OCI-LY7 (cell line): ENCODE results near the gene DEPP1. TPM values are rescaled to one million over a fixed set of nuclear protein-coding genes. Genes with fewer than 3 reads are reported as not detected.

Experiments
- BruUV-seq: library from RNA; stranded (reverse); fragments of 400-500 nt; replicated peaks from 2 replicates; lab custom pipeline; 2021; lab: Mats Ljungman, UMichigan
- CTCF ChIA-PET: fragments of 300-600 bp; sonication (Branson Sonifier 250); formaldehyde crosslinking; loops from one replicate; lab custom pipeline; 2022; ENCODE audit warnings: antibody characterized with exemption; ENCODE audit not compliant: unreplicated experiment; lab: Charles Lee
- POLR2A ChIA-PET: fragments of 300-600 bp; sonication (Branson Sonifier 250); formaldehyde crosslinking; loops from one replicate; lab custom pipeline; 2022; ENCODE audit warnings: antibody characterized with exemption; lab: Charles Lee
- DNase-seq: peaks from one replicate; pipeline ENCODE4 v3.0.0-alpha.2; 2015; ENCODE audit warnings: low spot score
- H2AFZ ChIP-seq: fragments of 200-600 bp; sonication (generic), shearing (Covaris generic); 2 replicates; pipeline ENCODE4 v1.6.1; 2014; ENCODE audit warnings: mild to moderate bottlenecking, antibody characterized with exemption, low read length, moderate library complexity
- H3K27ac ChIP-seq: fragments of 200-600 bp; sonication (generic); 2 replicates; pipeline ENCODE4 v1.5.1; 2014; ENCODE audit warnings: mixed run types, low read depth, mild to moderate bottlenecking, moderate library complexity, low read length, inconsistent platforms; ENCODE audit not compliant: poor library complexity, severe bottlenecking
- H3K36me3 ChIP-seq: fragments of 200-600 bp; sonication (generic); 2 replicates; pipeline ENCODE4 v1.6.1; 2014; ENCODE audit warnings: mild to moderate bottlenecking, antibody characterized with exemption, low read length, moderate library complexity, mixed read lengths; ENCODE audit not compliant: insufficient read depth
- H3K4me1 ChIP-seq: fragments of 200-600 bp; sonication (generic); 2 replicates; pipeline ENCODE4 v1.5.1; 2014; ENCODE audit warnings: mild to moderate bottlenecking, low read length; ENCODE audit not compliant: insufficient read depth, poor library complexity, severe bottlenecking
- H3K4me2 ChIP-seq: fragments of 200-600 bp; sonication (generic); 2 replicates; pipeline ENCODE4 v1.6.1; 2014; ENCODE audit warnings: mild to moderate bottlenecking, low read length
- H3K4me3 ChIP-seq: fragments of 200-600 bp; sonication (generic); 2 replicates; pipeline ENCODE4 v1.5.1; 2014; ENCODE audit warnings: mild to moderate bottlenecking, low read depth, low read length; ENCODE audit not compliant: poor library complexity, severe bottlenecking
- H3K79me2 ChIP-seq: fragments of 200-600 bp; sonication (generic); 2 replicates; pipeline ENCODE4 v1.6.1; 2016; ENCODE audit warnings: low read depth, mild to moderate bottlenecking, low read length, moderate library complexity, mixed read lengths; ENCODE audit not compliant: insufficient read depth
- H3K9me2 ChIP-seq: fragments of 200-600 bp; sonication (generic); 2 replicates; pipeline ENCODE4 v1.6.1; 2016; ENCODE audit warnings: mild to moderate bottlenecking, low read length, mixed read lengths; ENCODE audit not compliant: insufficient read depth
- H3K9me3 ChIP-seq: fragments of 200-600 bp; sonication (generic); 2 replicates; pipeline ENCODE4 v1.6.1; 2014; ENCODE audit warnings: mild to moderate bottlenecking, mixed run types, low read length, mixed read lengths
- H4K20me1 ChIP-seq: fragments of 200-600 bp; sonication (generic); 2 replicates; pipeline ENCODE4 v1.6.1; 2014; ENCODE audit warnings: mild to moderate bottlenecking, antibody characterized with exemption, low read length, moderate library complexity, mixed read lengths; ENCODE audit not compliant: insufficient read depth
- EZH2phosphoT487 ChIP-seq: fragments of 200-600 bp; sonication (generic); IDR thresholded peaks from 2 replicates; pipeline ENCODE4 v1.6.1; 2018; ENCODE audit warnings: low read depth, borderline replicate concordance, mild to moderate bottlenecking, mixed run types, antibody characterized with exemption, low read length, moderate library complexity, mixed read lengths
- intact Hi-C: fragments of 100-400 bp; cut with micrococcal nuclease; formaldehyde crosslinking; loops from one replicate; pipeline ENCODE4 v1.10.0; 2022; ENCODE audit not compliant: unreplicated experiment
- total RNA-seq, 2 experiments: library from RNA; depleted of rRNA in 1 of 2; stranded (reverse); fragments of >200 nt in 1 of 2; shearing (Covaris generic) in 1 of 2; gene quantifications; 2 replicates each; pipeline ENCODE4 v1.2.3, GENCODE V29; 2014 to 2022
- TF ChIP-seq, protein P1 (sequence below): fragments of 200-600 bp; sonication (generic); conservative IDR thresholded peaks from 2 replicates; pipeline ENCODE4 v1.5.1; 2014; ENCODE audit warnings: mild to moderate bottlenecking, antibody characterized with exemption, low read length, moderate library complexity, mixed read lengths

The DEPP1 gene
- total RNA-seq, 2 experiments from 2014 or later: 0.09 TPM; not detected in 1

DNA sequence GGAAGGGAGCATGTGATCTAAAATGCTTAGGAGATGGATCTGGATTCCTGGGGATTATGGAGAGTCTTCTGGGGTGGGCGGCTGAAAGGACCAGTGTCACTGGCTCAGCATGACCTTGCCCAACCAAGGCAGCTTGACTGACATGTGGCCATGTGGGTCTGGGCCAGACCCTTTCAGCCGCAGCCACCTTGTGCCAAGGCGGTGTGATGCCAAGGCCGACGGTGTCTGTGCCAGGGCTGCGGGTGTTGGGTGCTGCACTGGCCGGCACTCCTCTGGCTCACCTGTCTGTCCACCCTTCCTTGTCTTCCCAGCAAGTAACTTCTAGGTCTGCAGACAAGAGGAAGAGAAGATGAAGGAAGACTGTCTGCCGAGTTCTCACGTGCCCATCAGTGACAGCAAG lies 8.8 kb downstream of the DEPP1 start:
- no peaks in the 10 kb centered on the region for H3K36me3 ChIP-seq
- no peak overlapping the region for H3K27ac ChIP-seq
- DNase-seq: no peak
- H3K9me3 ChIP-seq: no peaks in the 10 kb centered on the region
- no peaks in the 10 kb centered on the region for H3K79me2 ChIP-seq
- intact Hi-C loops: no loop called here
- H3K4me3 ChIP-seq: no peak overlapping the region
- ChIA-PET CTCF (no interaction called here), POLR2A (no interaction called here)
- H2AFZ ChIP-seq: no peak overlapping the region
- H4K20me1 ChIP-seq: no peaks in the 10 kb centered on the region
- TF ChIP-seq EZH2phosphoT487: no peak
- TF ChIP-seq, protein P1, sequence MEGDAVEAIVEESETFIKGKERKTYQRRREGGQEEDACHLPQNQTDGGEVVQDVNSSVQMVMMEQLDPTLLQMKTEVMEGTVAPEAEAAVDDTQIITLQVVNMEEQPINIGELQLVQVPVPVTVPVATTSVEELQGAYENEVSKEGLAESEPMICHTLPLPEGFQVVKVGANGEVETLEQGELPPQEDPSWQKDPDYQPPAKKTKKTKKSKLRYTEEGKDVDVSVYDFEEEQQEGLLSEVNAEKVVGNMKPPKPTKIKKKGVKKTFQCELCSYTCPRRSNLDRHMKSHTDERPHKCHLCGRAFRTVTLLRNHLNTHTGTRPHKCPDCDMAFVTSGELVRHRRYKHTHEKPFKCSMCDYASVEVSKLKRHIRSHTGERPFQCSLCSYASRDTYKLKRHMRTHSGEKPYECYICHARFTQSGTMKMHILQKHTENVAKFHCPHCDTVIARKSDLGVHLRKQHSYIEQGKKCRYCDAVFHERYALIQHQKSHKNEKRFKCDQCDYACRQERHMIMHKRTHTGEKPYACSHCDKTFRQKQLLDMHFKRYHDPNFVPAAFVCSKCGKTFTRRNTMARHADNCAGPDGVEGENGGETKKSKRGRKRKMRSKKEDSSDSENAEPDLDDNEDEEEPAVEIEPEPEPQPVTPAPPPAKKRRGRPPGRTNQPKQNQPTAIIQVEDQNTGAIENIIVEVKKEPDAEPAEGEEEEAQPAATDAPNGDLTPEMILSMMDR: no peak
- no peaks in the 10 kb centered on the region for H3K9me2 ChIP-seq
- no peak overlapping the region for H3K4me2 ChIP-seq
- peaks cover 58% of the 10 kb centered on the region for H3K4me1 ChIP-seq
- no TSS peak for BruUV-seq

DNA sequence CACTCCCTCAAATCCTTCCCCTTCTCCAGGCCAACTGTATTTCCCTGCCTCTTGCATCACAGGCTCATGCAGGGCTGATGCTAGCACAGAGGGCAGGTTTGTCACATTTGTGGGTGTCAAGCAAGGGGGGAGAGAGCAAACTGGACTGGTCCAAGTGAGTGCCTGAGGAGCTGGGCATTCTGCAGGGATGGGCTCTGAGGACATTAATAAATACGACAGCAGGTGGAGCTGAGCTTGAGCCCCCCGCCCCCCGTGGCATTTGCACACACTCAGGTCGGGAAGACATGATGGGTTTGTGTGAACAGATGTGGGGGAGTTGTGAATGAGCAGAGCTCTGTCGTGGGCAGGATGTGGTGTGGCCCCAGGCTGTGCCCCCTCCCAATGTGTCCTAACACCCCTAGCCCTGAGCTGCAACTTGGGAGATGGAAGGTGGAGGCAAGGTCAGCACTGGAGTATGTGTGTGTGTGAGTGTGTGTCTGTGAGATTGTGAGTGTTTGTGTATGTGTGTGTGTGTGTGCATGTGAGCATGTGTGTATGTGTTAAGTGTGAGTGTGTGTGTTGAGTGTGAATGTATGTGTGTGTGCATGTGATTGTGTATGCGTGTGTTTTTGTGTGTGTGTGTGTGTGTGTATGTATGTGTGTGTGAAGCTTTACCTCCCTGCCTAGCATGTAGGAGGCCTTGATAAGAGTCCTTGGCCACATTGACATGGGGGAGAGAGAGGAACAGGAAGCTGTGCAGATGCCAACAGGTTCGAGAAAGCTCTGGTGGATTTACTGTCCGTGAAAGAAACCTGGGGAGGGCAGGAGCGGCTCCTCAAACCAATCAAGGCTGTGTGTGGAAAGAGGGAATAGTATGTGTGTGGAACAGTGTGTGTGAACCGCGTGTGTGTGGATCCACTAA lies 9.9 kb downstream of the DEPP1 start:
- H3K27ac ChIP-seq: no peak overlapping the region
- DNase-seq: no peak

More for the DNA sequence above, 9.9 kb downstream of the DEPP1 start:
- H3K9me2 ChIP-seq: no peaks in the 10 kb centered on the region
- no TSS peak for BruUV-seq
- peaks cover 59% of the 10 kb centered on the region for H3K4me1 ChIP-seq
- no peaks in the 10 kb centered on the region for H4K20me1 ChIP-seq
- H3K79me2 ChIP-seq: no peaks in the 10 kb centered on the region
- intact Hi-C loops: no loop called here
- H3K36me3 ChIP-seq: no peaks in the 10 kb centered on the region
- no peaks in the 10 kb centered on the region for H3K9me3 ChIP-seq
- no peak for TF ChIP-seq EZH2phosphoT487
- TF ChIP-seq, protein P1: no peak
- peak overlapping the region; percentile 70; the same call in 1 of the 2 replicates for H2AFZ ChIP-seq
- ChIA-PET POLR2A (no interaction called here), CTCF (no interaction called here)
- H3K4me2 ChIP-seq: peak overlapping the region; percentile 33
- no peak overlapping the region for H3K4me3 ChIP-seq
